ENCODE measurements around the gene IL17RE. TPM values are rescaled to one million over a fixed set of nuclear protein-coding genes. Genes with fewer than 3 reads are reported as not detected.

IL17RE gene
- total RNA-seq, 2 donors from 2014 or later = 1.2 to 1.6 TPM

DNA sequence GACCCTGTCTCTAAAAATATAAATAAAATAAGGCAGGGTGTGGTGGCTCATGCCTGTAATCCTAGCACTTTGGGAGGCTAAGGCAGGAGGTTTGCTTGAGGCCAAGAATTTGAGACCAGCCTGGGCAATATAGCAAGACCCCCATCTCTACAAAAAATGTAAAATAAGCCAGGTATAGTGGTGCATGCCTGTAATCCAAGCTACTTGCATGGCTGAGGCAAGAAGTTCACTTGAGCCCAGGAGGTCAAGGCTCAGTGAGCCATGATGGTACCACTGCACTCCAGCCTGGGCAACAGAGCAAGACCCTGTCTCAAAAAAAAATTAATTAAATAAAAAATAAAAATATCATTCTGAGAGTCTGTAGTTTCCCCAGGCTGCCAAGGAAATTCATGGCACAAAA, 16.3 kb upstream of the IL17RE start:
- no peak overlapping the region for H3K4me3 ChIP-seq (ENCODE audit: low read length)
- H3K27ac ChIP-seq (ENCODE audit: low read depth, low read length) = no peak overlapping the region
- no peaks in the 10 kb centered on the region for H3K4me1 ChIP-seq (ENCODE audit: control insufficient read depth, insufficient read depth, low read length)
- no peak overlapping the region for H3K9ac ChIP-seq (ENCODE audit: extremely low read depth, low read length, poor library complexity, severe bottlenecking)
- TF ChIP-seq, protein P1, sequence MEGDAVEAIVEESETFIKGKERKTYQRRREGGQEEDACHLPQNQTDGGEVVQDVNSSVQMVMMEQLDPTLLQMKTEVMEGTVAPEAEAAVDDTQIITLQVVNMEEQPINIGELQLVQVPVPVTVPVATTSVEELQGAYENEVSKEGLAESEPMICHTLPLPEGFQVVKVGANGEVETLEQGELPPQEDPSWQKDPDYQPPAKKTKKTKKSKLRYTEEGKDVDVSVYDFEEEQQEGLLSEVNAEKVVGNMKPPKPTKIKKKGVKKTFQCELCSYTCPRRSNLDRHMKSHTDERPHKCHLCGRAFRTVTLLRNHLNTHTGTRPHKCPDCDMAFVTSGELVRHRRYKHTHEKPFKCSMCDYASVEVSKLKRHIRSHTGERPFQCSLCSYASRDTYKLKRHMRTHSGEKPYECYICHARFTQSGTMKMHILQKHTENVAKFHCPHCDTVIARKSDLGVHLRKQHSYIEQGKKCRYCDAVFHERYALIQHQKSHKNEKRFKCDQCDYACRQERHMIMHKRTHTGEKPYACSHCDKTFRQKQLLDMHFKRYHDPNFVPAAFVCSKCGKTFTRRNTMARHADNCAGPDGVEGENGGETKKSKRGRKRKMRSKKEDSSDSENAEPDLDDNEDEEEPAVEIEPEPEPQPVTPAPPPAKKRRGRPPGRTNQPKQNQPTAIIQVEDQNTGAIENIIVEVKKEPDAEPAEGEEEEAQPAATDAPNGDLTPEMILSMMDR (conservative IDR thresholded peaks at IDR 0.05) = no peak
- no peaks in the 10 kb centered on the region for H3K27me3 Mint-ChIP-seq (ENCODE audit: insufficient read depth)
- no peaks in the 10 kb centered on the region for H3K4me1 Mint-ChIP-seq
- no peak overlapping the region for H3K27ac Mint-ChIP-seq
- DNase-seq = no peak
- no peaks in the 10 kb centered on the region for H3K9me3 Mint-ChIP-seq
- H3K36me3 Mint-ChIP-seq (ENCODE audit: low read depth) = no peaks in the 10 kb centered on the region
- no peaks in the 10 kb centered on the region for H3K36me3 ChIP-seq (ENCODE audit: control insufficient read depth, insufficient read depth, low read length)
- no peak overlapping the region for H3K4me3 Mint-ChIP-seq
- H3K27me3 ChIP-seq (ENCODE audit: control insufficient read depth, insufficient read depth, low read length, poor library complexity, severe bottlenecking) = peaks cover 7% of the 10 kb centered on the region
- H3K9me3 ChIP-seq (ENCODE audit: control insufficient read depth, low read length) = no peaks in the 10 kb centered on the region

GRCh38 chr3:9887480-9887879, 15.2 kb upstream of the IL17RE start:
- 90 to 98% methylated on average over 5 of the region's 5 CpGs for WGBS, 2 experiments (ENCODE audit: insufficient coverage in 1 of 2, insufficient read length in 1 of 2)
- no peaks in the 10 kb centered on the region for H3K4me1 ChIP-seq (ENCODE audit: control insufficient read depth, insufficient read depth, low read length)
- no peak overlapping the region for H3K27ac ChIP-seq (ENCODE audit: low read depth, low read length)
- H3K27me3 Mint-ChIP-seq (ENCODE audit: insufficient read depth) = no peaks in the 10 kb centered on the region
- TF ChIP-seq, protein P1 (conservative IDR thresholded peaks at IDR 0.05) = no peak
- H3K36me3 ChIP-seq (ENCODE audit: control insufficient read depth, insufficient read depth, low read length) = peaks cover 3% of the 10 kb centered on the region
- DNase-seq = no peak
- no peaks in the 10 kb centered on the region for H3K9me3 Mint-ChIP-seq
- H3K4me1 Mint-ChIP-seq = no peaks in the 10 kb centered on the region
- H3K27ac Mint-ChIP-seq = no peak overlapping the region
- no peak overlapping the region for H3K4me3 ChIP-seq (ENCODE audit: low read length)
- no peak overlapping the region for H3K9ac ChIP-seq (ENCODE audit: extremely low read depth, low read length, poor library complexity, severe bottlenecking)
- peaks cover 6% of the 10 kb centered on the region for H3K36me3 Mint-ChIP-seq (ENCODE audit: low read depth)
- no peaks in the 10 kb centered on the region for H3K9me3 ChIP-seq (ENCODE audit: control insufficient read depth, low read length)
- H3K4me3 Mint-ChIP-seq = no peak overlapping the region
- H3K27me3 ChIP-seq (ENCODE audit: control insufficient read depth, insufficient read depth, low read length, poor library complexity, severe bottlenecking) = peaks cover 7% of the 10 kb centered on the region

- no peak overlapping the region for H3K4me3 ChIP-seq (ENCODE audit: low read length)
- peaks cover 7% of the 10 kb centered on the region for H3K27me3 ChIP-seq (ENCODE audit: control insufficient read depth, insufficient read depth, low read length, poor library complexity, severe bottlenecking)
- peaks cover 14% of the 10 kb centered on the region for H3K36me3 ChIP-seq (ENCODE audit: control insufficient read depth, insufficient read depth, low read length)
- Mint-ChIP-seq H3K4me3 (no peak overlapping the region), H3K9me3 (no peaks in the 10 kb centered on the region), H3K36me3 (ENCODE audit: low read depth) (peaks cover 15% of the 10 kb centered on the region), H3K27ac (no peak overlapping the region), H3K27me3 (ENCODE audit: insufficient read depth) (no peaks in the 10 kb centered on the region), H3K4me1 (no peaks in the 10 kb centered on the region)
- no peak for DNase-seq
- WGBS, 2 experiments (ENCODE audit: insufficient coverage in 1 of 2, insufficient read length in 1 of 2) = 88 to 100% methylated on average over 1 to 2 of the region's 3 CpGs
- H3K4me1 ChIP-seq (ENCODE audit: control insufficient read depth, insufficient read depth, low read length) = no peaks in the 10 kb centered on the region
- no peaks in the 10 kb centered on the region for H3K9me3 ChIP-seq (ENCODE audit: control insufficient read depth, low read length)
- H3K9ac ChIP-seq (ENCODE audit: extremely low read depth, low read length, poor library complexity, severe bottlenecking) = no peak overlapping the region
- TF ChIP-seq, protein P1 (conservative IDR thresholded peaks at IDR 0.05) = no peak
- H3K27ac ChIP-seq (ENCODE audit: low read depth, low read length) = no peak overlapping the region
Observed at GRCh38 chr3:9888540-9888939, 14.1 kb upstream of the IL17RE start.
